ENCODE results near the gene DPP7.

The DPP7 gene

DNA sequence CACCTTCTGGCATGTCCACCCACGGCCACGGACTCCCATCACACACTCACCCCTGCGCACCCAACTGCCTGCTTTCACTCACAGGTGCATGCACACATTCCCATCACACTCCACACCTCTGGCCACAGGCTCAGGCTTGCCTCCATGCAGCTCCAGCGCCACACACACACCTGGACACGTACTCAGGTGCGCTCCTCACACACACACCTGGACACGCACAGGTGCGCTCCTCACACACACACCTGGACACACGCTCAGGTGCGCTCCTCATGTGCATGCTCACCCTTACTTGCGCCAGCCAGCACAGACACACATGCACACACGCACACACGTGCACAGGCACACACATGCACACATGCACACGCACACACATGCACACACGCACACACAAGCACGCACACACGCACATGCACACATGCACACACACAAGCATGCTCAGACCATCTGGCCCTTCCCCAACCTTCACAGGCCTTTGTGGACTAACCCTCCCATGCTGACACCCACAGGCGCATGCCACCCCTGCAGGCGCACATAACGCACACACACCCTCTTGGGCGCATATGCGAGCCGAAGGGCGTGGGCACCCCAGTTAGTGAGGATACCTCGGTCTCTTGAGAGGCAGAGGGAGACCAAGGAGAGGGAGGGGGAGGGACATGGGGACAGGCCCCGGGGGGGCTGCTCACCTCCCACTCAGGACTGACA, 32.7 kb upstream of the DPP7 start:
- no peak for DNase-seq (ENCODE audit: low read depth)
- TF ChIP-seq, protein P1, sequence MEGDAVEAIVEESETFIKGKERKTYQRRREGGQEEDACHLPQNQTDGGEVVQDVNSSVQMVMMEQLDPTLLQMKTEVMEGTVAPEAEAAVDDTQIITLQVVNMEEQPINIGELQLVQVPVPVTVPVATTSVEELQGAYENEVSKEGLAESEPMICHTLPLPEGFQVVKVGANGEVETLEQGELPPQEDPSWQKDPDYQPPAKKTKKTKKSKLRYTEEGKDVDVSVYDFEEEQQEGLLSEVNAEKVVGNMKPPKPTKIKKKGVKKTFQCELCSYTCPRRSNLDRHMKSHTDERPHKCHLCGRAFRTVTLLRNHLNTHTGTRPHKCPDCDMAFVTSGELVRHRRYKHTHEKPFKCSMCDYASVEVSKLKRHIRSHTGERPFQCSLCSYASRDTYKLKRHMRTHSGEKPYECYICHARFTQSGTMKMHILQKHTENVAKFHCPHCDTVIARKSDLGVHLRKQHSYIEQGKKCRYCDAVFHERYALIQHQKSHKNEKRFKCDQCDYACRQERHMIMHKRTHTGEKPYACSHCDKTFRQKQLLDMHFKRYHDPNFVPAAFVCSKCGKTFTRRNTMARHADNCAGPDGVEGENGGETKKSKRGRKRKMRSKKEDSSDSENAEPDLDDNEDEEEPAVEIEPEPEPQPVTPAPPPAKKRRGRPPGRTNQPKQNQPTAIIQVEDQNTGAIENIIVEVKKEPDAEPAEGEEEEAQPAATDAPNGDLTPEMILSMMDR (IDR thresholded peaks at IDR 0.05; ENCODE audit: control insufficient read depth, extremely low read depth, insufficient read depth), result no peak
- no peak overlapping the region for H3K4me3 ChIP-seq (ENCODE audit: low read depth, low read length)

DNA sequence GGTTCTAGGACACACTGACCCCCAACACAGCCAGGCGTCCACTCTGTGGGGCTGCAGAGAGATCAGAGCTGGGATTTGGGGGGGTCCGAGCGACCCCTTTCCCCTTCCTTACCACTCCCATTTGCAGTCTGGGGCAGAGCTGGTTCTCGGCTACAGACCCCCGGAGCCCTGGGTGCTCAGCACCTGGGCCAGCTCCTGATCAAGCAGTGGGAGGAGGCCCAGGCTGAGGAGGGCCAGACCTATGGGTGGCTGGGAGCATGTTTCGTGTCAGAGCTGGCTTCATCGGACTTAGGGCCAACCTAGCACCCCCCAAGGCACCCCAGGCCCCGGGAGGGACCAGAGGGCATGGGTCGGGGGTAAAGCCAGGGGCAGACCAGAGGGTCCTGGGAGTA, 32.0 kb upstream of the DPP7 start:
- TF ChIP-seq, protein P1 (IDR thresholded peaks at IDR 0.05; ENCODE audit: control insufficient read depth, extremely low read depth, insufficient read depth), result no peak
- H3K4me3 ChIP-seq (ENCODE audit: low read depth, low read length), result no peak overlapping the region
- no peak for DNase-seq (ENCODE audit: low read depth)

DNA sequence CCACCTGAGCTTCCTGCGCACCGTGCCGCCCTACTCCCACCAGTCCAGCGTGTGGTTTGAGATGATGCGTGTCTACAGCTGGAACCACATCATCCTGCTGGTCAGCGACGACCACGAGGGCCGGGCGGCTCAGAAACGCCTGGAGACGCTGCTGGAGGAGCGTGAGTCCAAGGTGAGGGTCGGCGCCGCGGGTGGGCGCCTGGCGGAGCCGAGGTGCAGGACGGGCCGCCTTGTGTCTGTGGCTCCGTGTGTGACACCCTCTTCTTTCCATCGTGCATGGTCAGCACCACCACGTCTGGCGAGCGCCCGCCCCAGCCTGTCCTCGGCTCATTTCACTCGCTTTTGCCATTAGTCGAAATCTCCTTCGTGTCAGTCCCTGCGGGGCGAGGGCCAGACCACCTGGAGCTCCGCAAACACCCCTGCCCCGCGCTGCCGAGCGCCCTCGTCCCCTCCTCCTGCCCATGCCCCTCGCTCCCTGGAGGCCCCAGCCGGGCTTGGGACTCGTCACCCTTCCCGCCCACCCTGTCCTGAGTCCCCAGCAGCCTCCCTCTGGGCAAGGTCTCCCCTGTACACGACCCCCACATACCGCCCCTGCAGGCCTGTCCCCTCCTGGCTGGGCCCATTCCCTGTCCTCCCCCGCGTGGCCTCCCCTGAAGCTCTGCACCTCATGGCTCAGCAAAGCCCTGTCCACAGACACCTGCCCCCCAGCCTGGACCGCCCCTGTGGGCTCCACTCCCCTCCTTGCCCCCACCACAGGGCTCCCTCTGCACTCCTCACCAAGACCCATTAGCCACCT, 31.4 kb upstream of the DPP7 start:
- TF ChIP-seq, protein P1 (IDR thresholded peaks at IDR 0.05; ENCODE audit: control insufficient read depth, extremely low read depth, insufficient read depth), result no peak
- no peak for DNase-seq (ENCODE audit: low read depth)
- no peak overlapping the region for H3K4me3 ChIP-seq (ENCODE audit: low read depth, low read length)

DNA sequence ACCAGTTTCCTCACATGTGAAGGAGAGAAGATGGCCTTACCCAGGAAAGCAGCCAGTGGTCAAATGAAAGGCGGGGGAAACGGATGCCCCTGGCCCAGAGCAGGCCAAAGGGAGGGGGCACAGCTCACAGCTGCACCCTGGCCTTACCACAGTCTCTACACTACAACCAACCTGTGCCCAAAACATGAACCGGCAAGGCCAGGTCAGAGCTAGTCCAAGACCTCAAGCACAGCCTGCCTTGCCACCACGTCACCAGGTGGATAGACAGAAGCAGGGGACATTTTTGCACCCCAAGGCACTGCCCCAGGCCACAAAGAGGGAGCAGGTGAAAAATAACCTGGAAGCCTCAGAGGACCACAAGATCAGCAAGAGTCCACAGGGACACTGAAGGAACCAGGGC, 28.9 kb upstream of the DPP7 start:
- TF ChIP-seq, protein P1 (IDR thresholded peaks at IDR 0.05; ENCODE audit: control insufficient read depth, extremely low read depth, insufficient read depth), result no peak
- DNase-seq (ENCODE audit: low read depth), result no peak
- no peak overlapping the region for H3K4me3 ChIP-seq (ENCODE audit: low read depth, low read length)

DNA sequence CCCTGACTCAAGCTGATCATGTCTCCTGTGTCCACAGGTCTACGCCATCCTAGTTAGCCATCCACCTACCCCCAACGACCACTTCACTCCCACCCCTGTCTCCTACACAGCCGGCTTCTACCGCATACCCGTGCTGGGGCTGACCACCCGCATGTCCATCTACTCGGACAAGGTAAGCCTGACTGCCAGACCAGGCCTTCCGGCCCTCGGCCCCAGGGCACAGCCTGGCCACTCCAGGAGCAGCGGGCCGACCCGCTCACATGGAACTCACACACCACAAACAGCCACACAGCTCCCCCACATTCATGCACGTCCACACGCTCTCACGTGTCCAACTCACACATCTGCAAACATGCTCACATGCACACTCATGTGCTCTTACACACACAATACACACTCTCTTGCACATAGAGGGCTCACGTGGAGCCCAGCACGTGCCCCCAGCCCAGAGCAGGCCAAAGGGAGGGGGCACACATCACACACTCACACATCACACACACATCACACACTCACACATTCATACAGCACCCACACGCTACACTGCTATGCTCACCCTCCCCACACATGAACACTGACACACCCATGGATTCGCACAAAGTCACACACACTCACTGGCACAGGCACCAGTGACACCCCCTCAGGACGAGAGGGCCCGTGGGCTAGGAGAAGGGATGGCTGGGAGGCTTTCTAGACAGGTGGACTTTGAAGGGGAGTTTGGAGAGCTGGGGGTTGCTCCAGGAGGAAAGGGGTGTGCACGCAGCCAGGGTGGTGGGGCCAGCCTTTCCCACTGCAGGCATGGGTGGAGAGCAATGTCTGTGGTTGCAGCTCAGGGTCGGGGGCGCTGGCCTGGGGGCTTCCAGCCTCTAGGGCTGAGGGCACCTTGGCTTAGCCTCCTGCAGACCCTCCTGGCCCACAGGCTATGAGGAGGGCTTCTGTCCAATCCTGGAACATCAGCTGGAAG, 27.7 kb upstream of the DPP7 start:
- TF ChIP-seq, protein P1 (IDR thresholded peaks at IDR 0.05; ENCODE audit: control insufficient read depth, extremely low read depth, insufficient read depth), result no peak
- H3K4me3 ChIP-seq (ENCODE audit: low read depth, low read length), result no peak overlapping the region
- no peak for DNase-seq (ENCODE audit: low read depth)

DNA sequence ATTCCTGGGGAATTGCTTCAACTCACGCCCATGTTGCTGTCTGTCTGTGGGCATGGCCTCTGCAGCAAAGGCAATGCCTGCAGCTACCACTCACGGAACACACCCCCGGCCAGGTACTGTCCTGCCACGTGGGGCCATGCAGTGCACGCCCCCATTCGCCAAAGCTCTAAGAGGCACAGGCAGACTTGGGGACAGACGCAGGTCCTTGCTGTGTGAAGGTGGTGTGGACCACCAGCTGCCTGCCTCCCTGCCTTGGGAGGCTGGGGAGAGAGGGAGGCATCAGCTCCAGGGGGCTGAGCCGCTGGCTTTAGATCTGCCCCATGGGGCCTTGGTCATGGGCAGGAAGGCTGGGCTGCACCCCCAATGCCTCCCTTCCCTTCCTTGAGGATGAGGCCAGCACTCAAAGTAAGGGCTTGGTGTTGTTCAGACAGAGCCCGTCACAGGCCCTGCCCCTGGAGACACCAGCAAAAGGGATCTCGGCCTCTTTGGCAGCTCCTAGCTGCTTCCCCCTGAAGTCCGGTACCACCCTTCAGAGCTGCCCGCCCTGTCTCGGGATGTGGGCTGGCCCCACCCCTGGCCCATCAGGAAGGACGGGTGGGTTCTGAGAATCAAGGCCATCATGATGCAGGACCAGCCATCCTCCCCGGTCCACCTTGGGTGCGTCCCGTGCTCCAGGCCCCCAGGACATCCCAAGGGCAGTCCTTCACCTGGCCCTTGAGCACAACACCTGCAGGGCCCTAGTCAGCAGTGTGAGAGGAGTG, 26.7 kb upstream of the DPP7 start:
- DNase-seq (ENCODE audit: low read depth), result no peak
- TF ChIP-seq, protein P1 (IDR thresholded peaks at IDR 0.05; ENCODE audit: control insufficient read depth, extremely low read depth, insufficient read depth), result no peak
- H3K4me3 ChIP-seq (ENCODE audit: low read depth, low read length), result no peak overlapping the region
